Natural killer cell (primary cell): ENCODE measurements around the gene SKI. TPM values are rescaled to one million over a fixed set of nuclear protein-coding genes. Genes with fewer than 3 reads are reported as not detected.

Experiments
- ATAC-seq, 3 donors: fragments of 150-1000 bp in 2 of 3; fragments of 200-7000 bp in 1 of 3; cut with Tn5 transposase; 1 replicate in 1 of 3; 2 replicates in 2 of 3; pipeline ENCODE4 v1.10.0; 2021; ENCODE audit warnings: mild to moderate bottlenecking in 2 of 3, moderate library complexity in 2 of 3
- DNase-seq, 2 donors: peaks; one replicate each; pipeline versions ENCODE4 v3.0.0 to v3.0.0-alpha.2; 2013 to 2021; ENCODE audit warnings: mixed read lengths in 1 of 2
- H3K27ac ChIP-seq: one replicate; pipeline ENCODE4 v1.5.1; 2013; ENCODE audit warnings: mild to moderate bottlenecking, low read length
- H3K27me3 ChIP-seq: one replicate; pipeline ENCODE4 v1.6.1; 2013; ENCODE audit warnings: low read length; ENCODE audit not compliant: control insufficient read depth, insufficient read depth
- H3K36me3 ChIP-seq: one replicate; pipeline ENCODE4 v1.6.1; 2013; ENCODE audit warnings: low read length; ENCODE audit not compliant: control insufficient read depth, insufficient read depth
- H3K4me1 ChIP-seq: one replicate; pipeline ENCODE4 v1.6.1; 2013; ENCODE audit warnings: low read length; ENCODE audit not compliant: control insufficient read depth, insufficient read depth
- H3K4me3 ChIP-seq: one replicate; pipeline ENCODE4 v1.5.1; 2013; ENCODE audit warnings: low read length
- H3K9me3 ChIP-seq: one replicate; pipeline ENCODE4 v1.6.1; 2013; ENCODE audit warnings: low read length; ENCODE audit not compliant: control insufficient read depth, insufficient read depth
- H3K27ac Mint-ChIP-seq, 2 donors: one replicate each; pipeline ENCODE4 v1.8.0; 2022; ENCODE audit warnings: mild to moderate bottlenecking in 2 of 2, mixed read lengths in 2 of 2, moderate library complexity in 1 of 2
- H3K27me3 Mint-ChIP-seq, 2 donors: one replicate each; pipeline ENCODE4 v1.8.0; 2022; ENCODE audit warnings: low read depth in 2 of 2, mixed read lengths in 2 of 2
- H3K36me3 Mint-ChIP-seq: one replicate; pipeline ENCODE4 v1.8.0; 2022; ENCODE audit warnings: mixed read lengths
- H3K4me1 Mint-ChIP-seq, 2 donors: one replicate each; pipeline ENCODE4 v1.8.0; 2022; ENCODE audit warnings: mixed read lengths in 2 of 2
- H3K4me3 Mint-ChIP-seq: one replicate; pipeline ENCODE4 v1.8.0; 2022; ENCODE audit warnings: mild to moderate bottlenecking, moderate library complexity, mixed read lengths
- H3K9me3 Mint-ChIP-seq, 2 donors: one replicate each; pipeline ENCODE4 v1.8.0; 2022; ENCODE audit warnings: mixed read lengths in 2 of 2
- CTCF ChIP-seq: fragments of 200-600 bp; IDR thresholded peaks from one replicate; pipeline ENCODE4 v1.8.0; 2022; ENCODE audit warnings: antibody characterized with exemption
- WGBS: methylation state at CpG from one replicate; pipeline ENCODE4 v1.1.7; 2013; ENCODE audit warnings: missing lambda C conversion rate; ENCODE audit not compliant: insufficient coverage; 5-methylcytosine and 5-hydroxymethylcytosine counted together
- intact Hi-C: fragments of 100-400 bp; cut with micrococcal nuclease; formaldehyde crosslinking; loops from one replicate; pipeline ENCODE4 v1.14.2; 2022
- total RNA-seq, 4 donors: library from RNA; stranded (reverse); fragments of 120-200 nt in 1 of 4; gene quantifications; one replicate each; pipeline versions ENCODE4 v1.2.3 to v1.2.4, GENCODE V29; 2013 to 2022

SKI gene
- total RNA-seq, 3 donors from 2014 or later (not counting 1 experiment from before 2014, with no cell fraction given) = 96.9 to 145 (median 140) TPM

GRCh38 chr1:2337081-2337480 is 109.0 kb downstream of the SKI start:
- Mint-ChIP-seq H3K36me3 (no peaks in the 10 kb centered on the region), H3K27me3 (no peaks in the 10 kb centered on the region), H3K4me3 (no peak overlapping the region), H3K9me3 (no peaks in the 10 kb centered on the region), H3K27ac (no peak overlapping the region), H3K4me1 (no peaks in the 10 kb centered on the region)
- Histone ChIP-seq H3K9me3 (no peaks in the 10 kb centered on the region), H3K36me3 (no peaks in the 10 kb centered on the region), H3K4me3 (no peak overlapping the region), H3K27ac (no peak overlapping the region), H3K27me3 (no peaks in the 10 kb centered on the region), H3K4me1 (no peaks in the 10 kb centered on the region)
- WGBS = 88% methylated on average over 23 of the region's 23 CpGs
- intact Hi-C loops = no loop called here
- no peak for TF ChIP-seq CTCF
- DNase-seq (no peak), ATAC-seq (no peak)

DNA sequence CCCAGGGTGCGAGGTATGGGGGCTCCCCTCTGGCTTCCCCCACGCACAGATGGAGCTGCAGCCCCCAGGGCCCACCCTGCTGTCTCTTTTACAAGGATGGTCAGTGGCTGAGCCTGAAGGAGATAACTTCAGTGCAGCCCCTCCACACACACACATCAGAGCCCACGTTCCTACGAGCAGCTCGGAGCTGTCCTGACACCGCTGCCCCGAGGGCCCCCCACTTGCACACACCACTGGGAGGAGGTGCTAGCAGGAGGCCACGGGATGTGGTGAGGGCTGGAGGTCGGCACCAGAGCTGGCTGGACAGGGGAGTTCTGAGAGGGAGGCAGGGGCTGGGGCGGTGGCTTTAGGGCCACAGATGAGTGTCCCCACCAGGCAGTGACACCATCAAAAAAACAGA is 109.4 kb downstream of the SKI start:
- Histone ChIP-seq H3K27me3 (no peaks in the 10 kb centered on the region), H3K9me3 (no peaks in the 10 kb centered on the region), H3K4me3 (no peak overlapping the region), H3K27ac (no peak overlapping the region), H3K4me1 (no peaks in the 10 kb centered on the region), H3K36me3 (no peaks in the 10 kb centered on the region)
- TF ChIP-seq CTCF = no peak
- H3K27ac Mint-ChIP-seq = peak overlapping the region in 1 of 2 donors; percentile 51
- ATAC-seq (no peak), DNase-seq (no peak)
- no peaks in the 10 kb centered on the region for H3K36me3 Mint-ChIP-seq
- no peaks in the 10 kb centered on the region for H3K9me3 Mint-ChIP-seq
- H3K4me1 Mint-ChIP-seq = no peaks in the 10 kb centered on the region
- H3K27me3 Mint-ChIP-seq = no peaks in the 10 kb centered on the region
- no peak overlapping the region for H3K4me3 Mint-ChIP-seq
- intact Hi-C loops = no loop called here
- WGBS = 69% methylated on average over 10 of the region's 10 CpGs

GRCh38 chr1:2339206-2340085 is 111.3 kb downstream of the SKI start:
- DNase-seq = no peak
- no peaks in the 10 kb centered on the region for H3K36me3 Mint-ChIP-seq
- Histone ChIP-seq H3K4me3 (no peak overlapping the region), H3K27ac (no peak overlapping the region), H3K27me3 (no peaks in the 10 kb centered on the region), H3K9me3 (no peaks in the 10 kb centered on the region), H3K4me1 (no peaks in the 10 kb centered on the region), H3K36me3 (no peaks in the 10 kb centered on the region)
- no peaks in the 10 kb centered on the region for H3K4me1 Mint-ChIP-seq
- intact Hi-C loops = no loop called here
- no peak for ATAC-seq
- TF ChIP-seq CTCF = no peak
- no peak overlapping the region for H3K4me3 Mint-ChIP-seq
- no peaks in the 10 kb centered on the region for H3K27me3 Mint-ChIP-seq
- WGBS = 91% methylated on average over 45 of the region's 45 CpGs
- no peak overlapping the region for H3K27ac Mint-ChIP-seq
- H3K9me3 Mint-ChIP-seq = no peaks in the 10 kb centered on the region
